Measurements from ENCODE around the gene FAH. TPM values are rescaled to one million over a fixed set of nuclear protein-coding genes. Genes with fewer than 3 reads are reported as not detected.

The FAH gene
- total and polyA plus RNA-seq, 8 donors = 7.6 to 40.6 (median 18.9) TPM

DNA sequence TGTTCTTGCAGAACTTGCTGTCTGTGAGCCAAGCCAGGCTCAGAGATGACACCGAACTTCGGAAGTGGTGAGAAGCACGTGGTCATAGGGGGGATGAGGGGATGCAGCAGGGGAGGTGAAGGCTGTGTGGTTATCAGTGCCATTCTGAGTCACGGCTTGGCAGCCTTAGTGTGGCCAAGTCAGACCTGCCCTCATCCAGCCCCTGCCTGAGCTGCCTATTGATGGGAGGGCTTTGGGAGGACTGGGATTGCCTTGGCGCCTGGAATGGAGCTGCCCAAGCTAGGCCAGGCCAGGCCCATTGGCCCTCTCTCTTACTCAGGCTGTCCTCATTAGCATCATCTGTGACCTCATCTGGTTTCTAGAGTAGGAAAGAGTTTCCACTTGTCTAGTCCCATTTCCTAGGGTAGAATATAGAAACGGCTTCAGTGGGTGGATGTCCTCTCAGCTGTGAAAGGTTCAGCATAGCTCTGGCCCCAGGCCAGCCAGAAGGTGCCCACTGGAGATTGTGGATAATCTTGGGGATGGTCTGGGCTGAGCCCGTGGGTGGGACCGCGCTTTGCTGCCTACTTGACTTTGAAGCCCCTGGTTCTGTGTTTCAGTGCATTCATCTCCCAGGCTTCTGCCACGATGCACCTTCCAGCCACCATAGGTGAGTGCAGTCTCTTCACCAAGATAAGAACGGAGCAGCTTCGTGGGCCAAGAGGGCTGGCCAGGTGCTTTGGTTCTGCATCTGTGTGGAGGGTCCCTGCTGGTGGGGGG, 7.2 kb downstream of the FAH start:
- H3K4me3 ChIP-seq = no peak overlapping the region
- H3K27ac ChIP-seq = peak overlapping the region in 4 of 5 donors; percentile 18 to 72 (median 59)
- intact Hi-C loops (cut with DNase I; ENCODE audit: low total_unique reads) = loop anchor here (10.0 kb wide), 1 partner anchor 95 kb away; no protein-coding TSS in a partner anchor
- H3K27me3 ChIP-seq = no peaks in the 10 kb centered on the region
- H3K9me3 ChIP-seq = no peaks in the 10 kb centered on the region
- H3K36me3 ChIP-seq = peaks cover 0 to 43% (median 38%) of the 10 kb centered on the region in 4 donors
- DNase-seq = no peak
- no peak for TF ChIP-seq POLR2A (IDR thresholded peaks at IDR 0.05)
- TF ChIP-seq POLR2AphosphoS5 (IDR thresholded peaks at IDR 0.05) = no peak
- no peak for TF ChIP-seq EP300 (IDR thresholded peaks at IDR 0.05)
- no peak for TF ChIP-seq CTCF (IDR thresholded peaks at IDR 0.05)
- peaks cover 24 to 41% (median 40%) of the 10 kb centered on the region in 4 donors for H3K4me1 ChIP-seq
- 87 to 94% (median 91%) methylated on average over 12 of the region's 12 CpGs for WGBS, 5 donors

GRCh38 chr15:80160570-80161156, 7.9 kb downstream of the FAH start:
- Histone ChIP-seq H3K27me3 (no peaks in the 10 kb centered on the region), H3K4me1 (peaks cover 24 to 35% (median 34%) of the 10 kb centered on the region in 4 donors), H3K27ac (peak overlapping the region in 4 of 5 donors; percentile 18 to 72 (median 59)), H3K4me3 (no peak overlapping the region), H3K36me3 (peaks cover 0 to 43% (median 38%) of the 10 kb centered on the region in 4 donors), H3K9me3 (no peaks in the 10 kb centered on the region)
- 61 to 79% (median 74%) methylated on average over 7 of the region's 7 CpGs for WGBS, 5 donors
- TF ChIP-seq EP300 (IDR thresholded peaks at IDR 0.05) (no peak), POLR2A (IDR thresholded peaks at IDR 0.05) (no peak), POLR2AphosphoS5 (IDR thresholded peaks at IDR 0.05) (peak in 1 of 3 donors; percentile 35), CTCF (IDR thresholded peaks at IDR 0.05) (no peak)
- peak in 1 of 2 donors; percentile 67 for DNase-seq
- intact Hi-C loops (cut with DNase I; ENCODE audit: low total_unique reads) = no loop called here

DNA sequence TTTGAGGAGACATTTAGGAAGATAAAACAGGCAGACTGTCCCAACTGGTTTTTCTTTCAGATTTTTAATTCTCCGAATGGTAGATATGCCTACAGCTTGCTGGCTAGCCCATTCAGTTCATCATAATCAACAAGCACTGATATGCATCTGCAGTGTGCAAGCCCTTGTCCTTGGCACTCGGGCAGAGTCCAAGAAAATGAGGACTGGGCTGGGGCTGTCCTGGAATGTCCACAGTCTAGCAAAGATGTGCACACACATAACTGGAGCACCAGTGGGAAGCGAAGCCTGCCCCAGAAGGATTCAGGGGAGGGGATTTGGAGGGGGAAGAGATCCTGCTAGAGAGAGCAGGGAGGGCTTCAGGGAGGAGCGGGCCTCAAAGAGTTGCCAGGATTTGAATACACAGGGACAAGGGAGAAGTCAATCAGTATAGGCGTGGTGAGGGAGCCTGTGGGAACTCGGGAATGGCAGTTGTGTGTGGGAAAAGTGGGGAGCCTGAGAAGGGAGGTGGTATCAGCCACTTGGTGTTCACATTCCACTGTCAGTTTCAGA, 8.7 kb downstream of the FAH start:
- intact Hi-C loops (cut with DNase I; ENCODE audit: low total_unique reads) = no loop called here
- no peak for DNase-seq
- no peaks in the 10 kb centered on the region for H3K9me3 ChIP-seq
- peak overlapping the region in 4 of 5 donors; percentile 1 to 72 (median 22) for H3K27ac ChIP-seq
- 75 to 90% (median 81%) methylated on average over 6 of the region's 6 CpGs for WGBS, 5 donors
- H3K4me1 ChIP-seq = peaks cover 24 to 32% (median 30%) of the 10 kb centered on the region in 4 donors
- H3K36me3 ChIP-seq = peaks cover 0 to 43% (median 38%) of the 10 kb centered on the region in 4 donors
- no peaks in the 10 kb centered on the region for H3K27me3 ChIP-seq
- no peak overlapping the region for H3K4me3 ChIP-seq
- no peak for TF ChIP-seq CTCF (IDR thresholded peaks at IDR 0.05)
- no peak for TF ChIP-seq POLR2A (IDR thresholded peaks at IDR 0.05)
- TF ChIP-seq EP300 (IDR thresholded peaks at IDR 0.05) = no peak
- no peak for TF ChIP-seq POLR2AphosphoS5 (IDR thresholded peaks at IDR 0.05)

GRCh38 chr15:80162059-80162554, 9.3 kb downstream of the FAH start:
- DNase-seq = peak in 1 of 2 donors; percentile 40
- Histone ChIP-seq H3K27ac (peak overlapping the region in 4 of 5 donors; percentile 1 to 72 (median 26)), H3K36me3 (peaks cover 0 to 43% (median 38%) of the 10 kb centered on the region in 4 donors), H3K9me3 (no peaks in the 10 kb centered on the region), H3K27me3 (no peaks in the 10 kb centered on the region), H3K4me3 (no peak overlapping the region), H3K4me1 (peaks cover 23 to 32% (median 26%) of the 10 kb centered on the region in 4 donors)
- TF ChIP-seq CTCF (IDR thresholded peaks at IDR 0.05) = no peak
- peak in 2 of 3 donors; percentile 35 to 70 for TF ChIP-seq POLR2AphosphoS5 (IDR thresholded peaks at IDR 0.05)
- intact Hi-C loops (cut with DNase I; ENCODE audit: low total_unique reads) = no loop called here
- WGBS, 5 donors = 39 to 70% (median 53%) methylated on average over 6 of the region's 6 CpGs
